A549 (cell line): ENCODE results near the gene BCL3. TPM values are rescaled to one million over a fixed set of nuclear protein-coding genes. Genes with fewer than 3 reads are reported as not detected.
A peak's percentile ranks its signal among the peaks of the same experiment; 100 is the strongest.

Experiments
- ATAC-seq, 2 experiments: fragments of 200-7000 bp in 1 of 2; fragments of >200 bp in 1 of 2; cut with Nextera tagmentation in 1 of 2; cut with Tn5 transposase in 1 of 2; 3 replicates each; pipeline versions ENCODE4 v1.8.0 to v1.9.1; 2018 to 2020; ENCODE audit warnings: mild to moderate bottlenecking in 1 of 2, moderate library complexity in 1 of 2
- CTCF ChIA-PET: fragments of 300-600 bp; sonication (Branson Sonifier 250); formaldehyde crosslinking; extraction: SDS; loops from one replicate; lab custom pipeline; 2021; ENCODE audit warnings: antibody characterized with exemption, inconsistent platforms; lab: Yijun Ruan, JAX
- POLR2A ChIA-PET: fragments of 350-600 bp; formaldehyde crosslinking; extraction: SDS; loops from one replicate; lab custom pipeline; 2021; ENCODE audit warnings: antibody characterized with exemption, inconsistent platforms; lab: Yijun Ruan, JAX
- DNase-seq, 2 experiments: peaks; one replicate each; pipeline versions ENCODE4 v3.0.0 to v3.0.0-alpha.2; 2011 to 2016; ENCODE audit warnings: low read depth in 1 of 2, low spot score in 1 of 2
- FAIRE-seq: peaks from 2 replicates; lab custom pipeline; 2011; peaks lifted over from hg19 to GRCh38; lab: Jason Lieb, UNC
- H3K27ac ChIP-seq, 2 experiments: fragments of >200 bp; sonication (Bioruptor Twin); formaldehyde crosslinking; 3 replicates each; pipeline ENCODE4 v1.5.1; 2016 to 2017
- H3K4me1 ChIP-seq: fragments of >200 bp; sonication (Bioruptor Twin); formaldehyde crosslinking; 3 replicates; pipeline ENCODE4 v1.6.1; 2016
- H3K4me2 ChIP-seq: fragments of >200 bp; sonication (Bioruptor Twin); formaldehyde crosslinking; 3 replicates; pipeline ENCODE4 v1.6.1; 2016
- H3K4me3 ChIP-seq: fragments of >200 bp; sonication (Bioruptor Twin); formaldehyde crosslinking; 3 replicates; pipeline ENCODE4 v1.5.1; 2016
- H3K9me3 ChIP-seq: fragments of >200 bp; sonication (Bioruptor Twin); formaldehyde crosslinking; 3 replicates; pipeline ENCODE4 v1.6.1; 2016
- BCL3 ChIP-seq: fragments of >200 bp; sonication (Bioruptor Twin); formaldehyde crosslinking; IDR thresholded peaks from 3 replicates; pipeline ENCODE4 v1.6.1; 2016
- BHLHE40 ChIP-seq: IDR thresholded peaks from 2 replicates; pipeline ENCODE4 v1.6.1; 2012; ENCODE audit warnings: low read depth, low read length, inconsistent platforms
- CEBPB ChIP-seq, 2 experiments: fragments of >200 bp in 1 of 2; sonication (Bioruptor Twin) in 1 of 2; formaldehyde crosslinking in 1 of 2; IDR thresholded peaks; 2 replicates each; pipeline ENCODE4 v1.6.1; 2012 to 2016
- EHF ChIP-seq: fragments of 250-450 bp; sonication (Bioruptor Pico); IDR thresholded peaks from 2 replicates; pipeline ENCODE4 v1.5.0; 2020; ENCODE audit warnings: mild to moderate bottlenecking
- EP300 ChIP-seq, 2 experiments: fragments of >200 bp; sonication (Bioruptor Twin); formaldehyde crosslinking; IDR thresholded peaks; 2 replicates in 1 of 2; 3 replicates in 1 of 2; pipeline ENCODE4 v1.6.1; 2016 to 2017
- FOSB ChIP-seq: fragments of 250-450 bp; sonication (Bioruptor Pico); IDR thresholded peaks from 2 replicates; pipeline ENCODE4 v1.5.0; 2020; ENCODE audit warnings: mild to moderate bottlenecking, moderate library complexity
- FOXS1 ChIP-seq: fragments of 250-450 bp; sonication (Bioruptor Pico); IDR thresholded peaks from 2 replicates; pipeline ENCODE4 v1.5.0; 2020; ENCODE audit warnings: mild to moderate bottlenecking, moderate library complexity
- GATA3 ChIP-seq: IDR thresholded peaks from 2 replicates; pipeline ENCODE4 v1.6.1; 2012; ENCODE audit warnings: borderline replicate concordance
- HDAC2 ChIP-seq: fragments of 200-600 bp; sonication (generic); IDR thresholded peaks from 2 replicates; pipeline ENCODE4 v1.6.1; 2016
- HES2 ChIP-seq: fragments of >200 bp; sonication (Bioruptor Twin); formaldehyde crosslinking; IDR thresholded peaks from 2 replicates; pipeline ENCODE4 v1.6.1; 2016
- HEYL ChIP-seq: fragments of 250-450 bp; sonication (Bioruptor Pico); IDR thresholded peaks from 2 replicates; pipeline ENCODE4 v1.8.0; 2021; ENCODE audit warnings: mild to moderate bottlenecking, moderate library complexity
- HOXA7 ChIP-seq: fragments of 250-450 bp; sonication (Bioruptor Pico); IDR thresholded peaks from 2 replicates; pipeline ENCODE4 v1.5.0; 2020; ENCODE audit warnings: mild to moderate bottlenecking, moderate library complexity
- HOXB13 ChIP-seq: fragments of 250-450 bp; sonication (Bioruptor Pico); IDR thresholded peaks from 2 replicates; pipeline ENCODE4 v1.5.0; 2020; ENCODE audit warnings: low read depth, mild to moderate bottlenecking, moderate library complexity
- JUN ChIP-seq, 2 experiments: fragments of >200 bp; sonication (Bioruptor Twin); formaldehyde crosslinking; IDR thresholded peaks; 2 replicates in 1 of 2; 3 replicates in 1 of 2; pipeline ENCODE4 v1.6.1; 2016 to 2017
- KDM1A ChIP-seq: fragments of 200-600 bp; sonication (generic); IDR thresholded peaks from 2 replicates; pipeline ENCODE4 v1.6.1; 2016; ENCODE audit warnings: low read depth, mild to moderate bottlenecking
- KDM5A ChIP-seq: fragments of 200-600 bp; sonication (generic); IDR thresholded peaks from 2 replicates; pipeline ENCODE4 v1.6.1; 2016; ENCODE audit warnings: antibody characterized with exemption, mild to moderate bottlenecking
- MAFK ChIP-seq: fragments of 450-650 bp; IDR thresholded peaks from 2 replicates; pipeline ENCODE4 v1.6.1; 2014; ENCODE audit not compliant: partially characterized antibody
- MAZ ChIP-seq: fragments of 150-350 bp; IDR thresholded peaks from 2 replicates; pipeline ENCODE4 v1.6.1; 2014; ENCODE audit warnings: antibody characterized with exemption, low read depth, low read length, borderline replicate concordance
- MYC ChIP-seq: IDR thresholded peaks from 2 replicates; pipeline ENCODE4 v1.6.1; 2012; ENCODE audit warnings: mild to moderate bottlenecking, inconsistent platforms, low read length, improper control_type of control experiment, borderline replicate concordance
- NFE2L2 ChIP-seq: fragments of 150-350 bp; conservative IDR thresholded peaks from 2 replicates; pipeline ENCODE4 v1.6.1; 2014; ENCODE audit warnings: low read length
- NPAS2 ChIP-seq: fragments of 250-450 bp; sonication (Bioruptor Pico); IDR thresholded peaks from 2 replicates; pipeline ENCODE4 v1.8.0; 2022; ENCODE audit warnings: mild to moderate bottlenecking, moderate library complexity, borderline replicate concordance
- PBX3 ChIP-seq: IDR thresholded peaks from 2 replicates; pipeline ENCODE4 v1.6.1; 2012
- PHF8 ChIP-seq: fragments of 200-600 bp; sonication (generic); IDR thresholded peaks from 2 replicates; pipeline ENCODE4 v1.6.1; 2016; ENCODE audit warnings: low read depth, mild to moderate bottlenecking, antibody characterized with exemption, moderate library complexity, borderline replicate concordance
- POLR2A ChIP-seq: IDR thresholded peaks from 2 replicates; pipeline ENCODE4 v1.6.1; 2012; ENCODE audit warnings: mild to moderate bottlenecking, low read length
- RAD21 ChIP-seq, 2 experiments: fragments of >200 bp in 1 of 2; sonication (Bioruptor Twin) in 1 of 2; formaldehyde crosslinking in 1 of 2; IDR thresholded peaks in 1 of 2; conservative IDR thresholded peaks in 1 of 2; 2 replicates in 1 of 2; 3 replicates in 1 of 2; pipeline ENCODE4 v1.6.1; 2012 to 2018; ENCODE audit warnings: inconsistent platforms in 1 of 2
- RARB ChIP-seq: fragments of 250-450 bp; sonication (Bioruptor Pico); IDR thresholded peaks from 2 replicates; pipeline ENCODE4 v1.8.0; 2021; ENCODE audit warnings: mild to moderate bottlenecking, moderate library complexity
- SMC3 ChIP-seq: fragments of >200 bp; sonication (Bioruptor Twin); formaldehyde crosslinking; IDR thresholded peaks from 3 replicates; pipeline ENCODE4 v1.6.1; 2018; ENCODE audit warnings: inconsistent platforms
- TP53 ChIP-seq: fragments of 250-450 bp; sonication (Bioruptor Pico); IDR thresholded peaks from 2 replicates; pipeline ENCODE4 v1.5.0; 2021; ENCODE audit warnings: mild to moderate bottlenecking, moderate library complexity
- ZFP36 ChIP-seq: fragments of 450-650 bp; IDR thresholded peaks from 2 replicates; pipeline ENCODE4 v1.6.1; 2014; ENCODE audit warnings: borderline replicate concordance; ENCODE audit not compliant: partially characterized antibody
- ZSCAN20 ChIP-seq: fragments of 250-450 bp; sonication (Bioruptor Pico); IDR thresholded peaks from 2 replicates; pipeline ENCODE4 v1.8.0; 2022; ENCODE audit warnings: mild to moderate bottlenecking, moderate library complexity
- WGBS: methylation state at CpG from one replicate; pipeline ENCODE4 v1.1.6; 2017; ENCODE audit errors: missing lambda C conversion rate; 5-methylcytosine and 5-hydroxymethylcytosine counted together
- polyA plus RNA-seq, 4 experiments: library from polyadenylated mRNA; depleted of rRNA in 3 of 4; stranded (reverse); fragments of >200 nt; fragmentation: RNase III in 1 of 4; extraction: RNeasy Plus Mini Kit Qiagen cat#74134 plus additional on column Dnase treatment in 1 of 4; gene quantifications; 2 replicates in 3 of 4; 3 replicates in 1 of 4; pipeline ENCODE4 v1.2.3, GENCODE V29; 2011 to 2017
- TF ChIP-seq, protein P1 (sequence below): IDR thresholded peaks from 2 replicates; pipeline ENCODE4 v1.6.1; 2012
- TF ChIP-seq, protein P2 (sequence below): fragments of 200-600 bp; sonication (generic); IDR thresholded peaks from 2 replicates; pipeline ENCODE4 v1.6.1; 2016; ENCODE audit warnings: antibody characterized with exemption, mild to moderate bottlenecking, moderate library complexity

Gene BCL3
- polyA plus RNA-seq, 2 of the 4 experiments (the other 2 are of a cell fraction) = 22.6 to 72.1 TPM

DNA sequence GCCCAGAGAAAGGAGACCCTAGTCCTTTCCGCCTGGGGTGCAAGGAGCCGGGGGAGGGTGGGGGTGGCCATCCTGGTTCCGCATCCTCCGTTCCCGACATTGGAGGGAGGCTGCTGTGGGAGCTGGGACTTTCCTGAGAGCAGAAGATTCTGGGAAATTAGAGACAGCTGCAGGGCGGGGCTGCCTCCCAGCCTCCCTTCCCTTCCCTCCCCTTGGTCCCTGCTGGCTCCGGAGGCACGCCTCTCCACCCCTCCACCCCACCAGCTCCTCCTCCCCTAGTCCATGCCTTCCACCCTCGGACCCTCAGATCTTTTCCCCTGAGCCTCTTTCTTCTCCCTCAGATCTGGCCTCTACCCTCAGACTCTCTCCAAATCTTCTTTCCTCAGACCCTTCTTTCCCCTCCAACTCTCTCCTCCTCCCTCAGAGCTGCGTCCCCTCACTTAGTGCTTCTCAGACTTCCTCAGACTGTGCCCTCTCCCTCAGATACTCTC, 3.1 kb upstream of the BCL3 start:
- H3K4me3 ChIP-seq = no peak overlapping the region
- DNase-seq (peak; percentile 80 to 95), FAIRE-seq (peak; percentile 86), ATAC-seq (peak; percentile 13 to 42; a peak in 5 of 6 replicates)
- ChIA-PET CTCF (interaction anchor here (0.9 to 42.5 kb wide), 4 partner anchors 19 to 65 kb away, joined by 3 to 1899 read pairs (median 134); partner anchors contain the start of genes BCL3 and CBLC), POLR2A (interaction anchor here (0.9 to 1.5 kb wide), 7 partner anchors 8 to 99 kb away, joined by 3 to 20 read pairs (median 4); no protein-coding TSS in a partner anchor)
- H3K4me2 ChIP-seq = peak overlapping the region; percentile 69
- peak overlapping the region; percentile 92 to 99 for H3K27ac ChIP-seq
- WGBS = 12% methylated on average over 9 of the region's 10 CpGs
- no peaks in the 10 kb centered on the region for H3K9me3 ChIP-seq
- TF ChIP-seq GATA3 (no peak), MAFK (no peak), RAD21 (conservative IDR thresholded peaks at IDR 0.05 in 1 of 2, IDR thresholded peaks at IDR 0.05 in 1 of 2) (peak in 1 of 2 experiments; percentile 4; a peak in 1 of 5 replicates), FOSB (CRISPR knock-in tag) (no peak; the same call in 1 of the 2 replicates), NFE2L2 (no peak), MYC (no peak), NPAS2 (CRISPR knock-in tag) (no peak), HOXB13 (no peak), ZSCAN20 (CRISPR knock-in tag) (no peak), KDM1A (no peak), BCL3 (0 out of 3 replicates have a peak, but pooled peaks have one; percentile 41), JUN (IDR thresholded peaks at IDR 0.05) (peak; percentile 66 to 86; a peak in 4 of 5 replicates), SMC3 (0 out of 3 replicates have a peak, but pooled peaks have one; percentile 22), HEYL (CRISPR knock-in tag) (no peak), TP53 (CRISPR knock-in tag) (no peak; the same call in 1 of the 2 replicates), HOXA7 (no peak), EHF (no peak), HES2 (no peak), RARB (CRISPR knock-in tag) (0 out of 2 replicates have a peak, but pooled peaks have one; percentile 46), MAZ (no peak), FOXS1 (CRISPR knock-in tag) (0 out of 2 replicates have a peak, but pooled peaks have one; percentile 35), PBX3 (no peak), ZFP36 (peak; percentile 66), PHF8 (no peak), BHLHE40 (no peak), HDAC2 (no peak), POLR2A (no peak; the same call in 1 of the 2 replicates), CEBPB (IDR thresholded peaks at IDR 0.05) (no peak), EP300 (IDR thresholded peaks at IDR 0.05) (peak in 1 of 2 experiments; percentile 69; a peak in 2 of 5 replicates), KDM5A (no peak)
- TF ChIP-seq, protein P1, sequence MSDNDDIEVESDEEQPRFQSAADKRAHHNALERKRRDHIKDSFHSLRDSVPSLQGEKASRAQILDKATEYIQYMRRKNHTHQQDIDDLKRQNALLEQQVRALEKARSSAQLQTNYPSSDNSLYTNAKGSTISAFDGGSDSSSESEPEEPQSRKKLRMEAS = peak; percentile 28; the same call in 1 of the 2 replicates
- TF ChIP-seq, protein P2, sequence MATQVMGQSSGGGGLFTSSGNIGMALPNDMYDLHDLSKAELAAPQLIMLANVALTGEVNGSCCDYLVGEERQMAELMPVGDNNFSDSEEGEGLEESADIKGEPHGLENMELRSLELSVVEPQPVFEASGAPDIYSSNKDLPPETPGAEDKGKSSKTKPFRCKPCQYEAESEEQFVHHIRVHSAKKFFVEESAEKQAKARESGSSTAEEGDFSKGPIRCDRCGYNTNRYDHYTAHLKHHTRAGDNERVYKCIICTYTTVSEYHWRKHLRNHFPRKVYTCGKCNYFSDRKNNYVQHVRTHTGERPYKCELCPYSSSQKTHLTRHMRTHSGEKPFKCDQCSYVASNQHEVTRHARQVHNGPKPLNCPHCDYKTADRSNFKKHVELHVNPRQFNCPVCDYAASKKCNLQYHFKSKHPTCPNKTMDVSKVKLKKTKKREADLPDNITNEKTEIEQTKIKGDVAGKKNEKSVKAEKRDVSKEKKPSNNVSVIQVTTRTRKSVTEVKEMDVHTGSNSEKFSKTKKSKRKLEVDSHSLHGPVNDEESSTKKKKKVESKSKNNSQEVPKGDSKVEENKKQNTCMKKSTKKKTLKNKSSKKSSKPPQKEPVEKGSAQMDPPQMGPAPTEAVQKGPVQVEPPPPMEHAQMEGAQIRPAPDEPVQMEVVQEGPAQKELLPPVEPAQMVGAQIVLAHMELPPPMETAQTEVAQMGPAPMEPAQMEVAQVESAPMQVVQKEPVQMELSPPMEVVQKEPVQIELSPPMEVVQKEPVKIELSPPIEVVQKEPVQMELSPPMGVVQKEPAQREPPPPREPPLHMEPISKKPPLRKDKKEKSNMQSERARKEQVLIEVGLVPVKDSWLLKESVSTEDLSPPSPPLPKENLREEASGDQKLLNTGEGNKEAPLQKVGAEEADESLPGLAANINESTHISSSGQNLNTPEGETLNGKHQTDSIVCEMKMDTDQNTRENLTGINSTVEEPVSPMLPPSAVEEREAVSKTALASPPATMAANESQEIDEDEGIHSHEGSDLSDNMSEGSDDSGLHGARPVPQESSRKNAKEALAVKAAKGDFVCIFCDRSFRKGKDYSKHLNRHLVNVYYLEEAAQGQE = no peak
- peaks cover 72% of the 10 kb centered on the region for H3K4me1 ChIP-seq
